Thyroid gland (tissue), 4 donors: ENCODE data around the gene MOCOS.

Source experiments
- POLR2A ChIP-seq, 2 donors: fragments of 450-650 bp; IDR thresholded peaks; one replicate each; pipeline ENCODE4 v1.6.1; 2017; ENCODE audit warnings: antibody characterized with exemption in 2 of 2, mild to moderate bottlenecking in 2 of 2, moderate library complexity in 1 of 2
- TF ChIP-seq, protein P1 (sequence below), 6 experiments: fragments of 200-600 bp in 3 of 6; fragments of 450-650 bp in 3 of 6; sonication (generic) in 3 of 6; IDR thresholded peaks; one replicate each; pipeline ENCODE4 v1.5.1; 2016 to 2019; ENCODE audit warnings: antibody characterized with exemption in 6 of 6, mild to moderate bottlenecking in 2 of 6, inconsistent platforms in 1 of 6, moderate library complexity in 1 of 6

DNA sequence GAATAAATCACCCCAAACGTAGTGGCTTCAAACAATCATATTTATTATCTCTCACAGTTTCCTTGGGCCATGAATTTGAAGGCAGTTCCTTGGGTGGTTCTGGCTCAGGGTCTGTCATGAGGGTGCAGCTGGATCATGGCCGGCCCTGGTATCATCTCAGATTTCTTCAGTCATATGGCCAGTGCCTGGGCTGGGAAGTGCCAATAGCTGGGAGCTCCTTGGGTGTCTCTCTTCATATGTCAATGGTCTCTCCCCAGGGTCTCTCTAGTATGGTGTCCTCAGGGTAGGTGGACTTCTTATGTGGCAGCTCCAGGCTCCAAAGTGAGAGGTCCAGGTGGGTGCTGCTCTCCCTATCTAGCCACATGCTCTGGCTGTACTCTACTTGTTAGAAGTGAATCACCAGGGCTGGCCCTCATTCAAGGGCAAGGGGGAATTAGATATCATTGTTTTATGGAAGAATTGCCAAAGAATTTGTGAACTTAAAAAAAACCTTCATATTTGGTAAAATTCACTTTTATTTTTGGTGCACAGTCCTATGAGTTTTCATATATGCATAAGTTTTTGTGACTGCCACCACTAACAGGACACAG lies 125.6 kb downstream of the MOCOS start:
- TF ChIP-seq, protein P1, sequence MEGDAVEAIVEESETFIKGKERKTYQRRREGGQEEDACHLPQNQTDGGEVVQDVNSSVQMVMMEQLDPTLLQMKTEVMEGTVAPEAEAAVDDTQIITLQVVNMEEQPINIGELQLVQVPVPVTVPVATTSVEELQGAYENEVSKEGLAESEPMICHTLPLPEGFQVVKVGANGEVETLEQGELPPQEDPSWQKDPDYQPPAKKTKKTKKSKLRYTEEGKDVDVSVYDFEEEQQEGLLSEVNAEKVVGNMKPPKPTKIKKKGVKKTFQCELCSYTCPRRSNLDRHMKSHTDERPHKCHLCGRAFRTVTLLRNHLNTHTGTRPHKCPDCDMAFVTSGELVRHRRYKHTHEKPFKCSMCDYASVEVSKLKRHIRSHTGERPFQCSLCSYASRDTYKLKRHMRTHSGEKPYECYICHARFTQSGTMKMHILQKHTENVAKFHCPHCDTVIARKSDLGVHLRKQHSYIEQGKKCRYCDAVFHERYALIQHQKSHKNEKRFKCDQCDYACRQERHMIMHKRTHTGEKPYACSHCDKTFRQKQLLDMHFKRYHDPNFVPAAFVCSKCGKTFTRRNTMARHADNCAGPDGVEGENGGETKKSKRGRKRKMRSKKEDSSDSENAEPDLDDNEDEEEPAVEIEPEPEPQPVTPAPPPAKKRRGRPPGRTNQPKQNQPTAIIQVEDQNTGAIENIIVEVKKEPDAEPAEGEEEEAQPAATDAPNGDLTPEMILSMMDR (IDR thresholded peaks at IDR 0.05) = no peak
- TF ChIP-seq POLR2A (IDR thresholded peaks at IDR 0.05) = no peak
